BLaER1 (cell line): ENCODE results near the gene PGRMC1.
"Not testable (repeated sequence)": the region's sequence is repeated elsewhere in the genome, so short reads cannot be mapped to it uniquely, and the experiment has no call there.

Experiments used
- H3K27ac ChIP-seq: shearing (Covaris generic); formaldehyde crosslinking; 2 replicates; pipeline ENCODE4 v1.8.1; 2022
- H3K27me3 ChIP-seq: shearing (Covaris generic); formaldehyde crosslinking; 2 replicates; pipeline ENCODE4 v1.8.1; 2022
- H3K36me3 ChIP-seq: shearing (Covaris generic); formaldehyde crosslinking; 2 replicates; pipeline ENCODE4 v1.8.1; 2022
- H3K4me1 ChIP-seq: shearing (Covaris generic); formaldehyde crosslinking; 2 replicates; pipeline ENCODE4 v1.8.1; 2022
- H3K4me2 ChIP-seq: shearing (Covaris generic); formaldehyde crosslinking; 2 replicates; pipeline ENCODE4 v1.8.1; 2022
- H3K4me3 ChIP-seq: shearing (Covaris generic); formaldehyde crosslinking; 2 replicates; pipeline ENCODE4 v1.8.1; 2022
- H3K9ac ChIP-seq: shearing (Covaris generic); formaldehyde crosslinking; 2 replicates; pipeline ENCODE4 v1.8.1; 2022
- H3K9me3 ChIP-seq: shearing (Covaris generic); formaldehyde crosslinking; 2 replicates; pipeline ENCODE4 v1.8.1; 2022
- H4K20me1 ChIP-seq: shearing (Covaris generic); formaldehyde crosslinking; 2 replicates; pipeline ENCODE4 v1.8.1; 2022
- Cebpa-rat ChIP-seq: shearing (Covaris generic); IDR thresholded peaks from 2 replicates; pipeline ENCODE4 v1.8.1; 2022

PGRMC1 gene

DNA sequence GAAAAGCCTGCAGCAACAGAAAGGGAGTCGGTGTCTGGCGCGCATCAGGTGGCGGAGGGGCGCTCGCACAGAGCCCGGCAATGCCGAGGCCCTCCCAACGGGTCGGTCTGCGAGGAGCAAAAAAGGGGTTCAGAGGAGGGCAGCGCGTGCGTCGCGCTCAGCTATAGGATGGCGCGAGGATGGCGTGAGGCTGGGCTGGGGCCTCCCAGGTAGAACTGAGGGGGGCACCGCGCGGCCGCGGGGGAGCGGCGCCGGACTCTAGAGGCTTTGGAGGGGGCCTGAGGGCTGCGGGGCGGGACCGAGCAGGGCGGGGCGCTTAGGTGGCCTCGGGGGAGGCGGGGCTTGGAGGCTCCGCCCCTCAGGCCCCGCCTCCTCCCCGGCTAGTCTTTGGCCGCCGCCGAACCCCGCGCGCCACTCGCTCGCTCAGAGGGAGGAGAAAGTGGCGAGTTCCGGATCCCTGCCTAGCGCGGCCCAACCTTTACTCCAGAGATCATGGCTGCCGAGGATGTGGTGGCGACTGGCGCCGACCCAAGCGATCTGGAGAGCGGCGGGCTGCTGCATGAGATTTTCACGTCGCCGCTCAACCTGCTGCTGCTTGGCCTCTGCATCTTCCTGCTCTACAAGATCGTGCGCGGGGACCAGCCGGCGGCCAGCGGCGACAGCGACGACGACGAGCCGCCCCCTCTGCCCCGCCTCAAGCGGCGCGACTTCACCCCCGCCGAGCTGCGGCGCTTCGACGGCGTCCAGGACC, at the start of gene PGRMC1:
TSS of gene PGRMC1 (plus strand) at position 414 of the 751 bp plus-strand sequence. CDS start at position 493, 79 bp downstream.
- 0 out of 2 replicates have a peak, but pooled peaks cover 8% of the 10 kb centered on the region for H3K36me3 ChIP-seq
- H3K9me3 ChIP-seq: peaks cover 9% of the 10 kb centered on the region; the same call in 1 of the 2 replicates
- no peak for TF ChIP-seq Cebpa-rat
- no peaks in the 10 kb centered on the region for H3K27me3 ChIP-seq
- peaks cover 16% of the 10 kb centered on the region for H3K4me1 ChIP-seq
- peak within 1 kb of the TSS; percentile 85 for H3K9ac ChIP-seq
- H4K20me1 ChIP-seq: peaks cover 15% of the 10 kb centered on the region
- peak within 1 kb of the TSS; percentile 80 for H3K4me3 ChIP-seq
- H3K4me2 ChIP-seq: peak within 1 kb of the TSS; percentile 85
- H3K27ac ChIP-seq: peak within 1 kb of the TSS; percentile 81

DNA sequence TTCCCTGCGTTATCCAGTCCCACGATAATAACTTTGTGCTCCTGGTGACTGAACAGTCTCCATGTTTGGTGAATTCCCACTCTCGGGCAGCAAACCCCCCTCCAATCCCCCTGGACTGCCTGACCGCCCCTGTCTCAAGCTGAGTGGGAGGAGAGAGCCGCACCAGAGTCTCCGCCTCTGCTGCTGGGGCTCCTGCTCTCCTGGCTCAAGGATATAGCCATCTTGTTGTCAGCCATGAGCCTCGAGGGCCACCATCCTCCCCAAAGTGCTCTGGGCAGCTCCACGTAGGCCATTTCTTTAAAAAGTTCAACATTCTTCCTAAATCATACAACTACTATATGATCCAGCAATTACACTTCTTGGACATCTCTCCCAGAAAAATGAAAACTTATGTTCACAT, 49.3 kb upstream of the PGRMC1 start:
- no peak overlapping the region for H3K4me3 ChIP-seq
- no peaks in the 10 kb centered on the region for H3K36me3 ChIP-seq
- no peak overlapping the region for H3K27ac ChIP-seq
- H3K4me1 ChIP-seq: no peaks in the 10 kb centered on the region
- no peaks in the 10 kb centered on the region for H4K20me1 ChIP-seq
- H3K9me3 ChIP-seq: no peaks in the 10 kb centered on the region
- H3K4me2 ChIP-seq: no peak overlapping the region
- H3K9ac ChIP-seq: no peak overlapping the region
- no peak for TF ChIP-seq Cebpa-rat
- H3K27me3 ChIP-seq: no peaks in the 10 kb centered on the region

GRCh38 chrX:119187298-119187697, 48.8 kb upstream of the PGRMC1 start:
- Histone ChIP-seq H3K36me3 (no peaks in the 10 kb centered on the region), H3K4me2 (no peak overlapping the region), H3K9ac (no peak overlapping the region), H4K20me1 (no peaks in the 10 kb centered on the region), H3K4me3 (no peak overlapping the region), H3K27ac (no peak overlapping the region), H3K27me3 (no peaks in the 10 kb centered on the region), H3K9me3 (no peaks in the 10 kb centered on the region), H3K4me1 (no peaks in the 10 kb centered on the region)
- no peak for TF ChIP-seq Cebpa-rat

DNA sequence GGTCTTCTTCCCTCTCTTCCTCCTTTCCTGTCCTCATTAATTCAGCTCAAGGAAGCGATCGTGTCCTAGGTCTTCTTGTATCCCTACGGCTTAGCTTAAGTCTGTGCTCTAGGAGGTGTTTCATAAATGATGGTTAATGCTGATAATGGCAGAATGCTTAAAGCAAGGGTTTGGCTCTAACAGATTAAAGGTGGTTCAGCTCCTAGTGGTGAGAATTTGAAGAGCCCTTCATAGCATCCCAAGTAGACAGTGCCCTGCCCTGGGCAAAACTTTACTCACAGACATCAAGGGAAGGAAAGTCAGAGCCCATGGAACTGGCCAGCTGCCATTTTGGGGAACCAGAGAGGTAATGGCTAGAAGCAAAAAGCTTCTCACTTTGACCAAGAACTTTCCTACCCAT, 47.0 kb upstream of the PGRMC1 start:
- no peak overlapping the region for H3K9ac ChIP-seq
- TF ChIP-seq Cebpa-rat: no peak
- no peak overlapping the region for H3K4me2 ChIP-seq
- no peaks in the 10 kb centered on the region for H4K20me1 ChIP-seq
- H3K4me3 ChIP-seq: no peak overlapping the region
- H3K9me3 ChIP-seq: no peaks in the 10 kb centered on the region
- no peak overlapping the region for H3K27ac ChIP-seq
- H3K27me3 ChIP-seq: no peaks in the 10 kb centered on the region
- H3K4me1 ChIP-seq: no peaks in the 10 kb centered on the region
- no peaks in the 10 kb centered on the region for H3K36me3 ChIP-seq

DNA sequence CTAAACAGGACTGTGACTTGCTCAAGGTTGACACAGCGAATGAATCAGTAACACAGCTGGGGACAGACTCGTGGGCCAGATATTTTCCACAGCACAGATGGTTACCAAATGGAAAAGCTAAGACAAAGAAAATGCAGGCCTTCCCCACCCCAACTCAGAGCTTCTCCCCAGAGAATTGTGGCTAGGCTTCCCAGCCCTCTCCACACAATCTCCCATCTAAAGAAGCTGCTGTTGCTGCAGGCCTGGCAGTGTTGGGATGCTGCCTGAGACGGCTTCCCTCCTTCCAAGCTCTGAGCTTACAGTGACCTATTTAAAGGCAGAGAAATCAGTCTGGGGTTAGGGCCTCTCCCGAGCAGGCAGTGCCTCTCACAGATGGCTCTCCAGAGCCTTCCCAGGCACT, 46.5 kb upstream of the PGRMC1 start:
- Histone ChIP-seq H3K4me1 (no peaks in the 10 kb centered on the region), H3K27ac (no peak overlapping the region)
- no peak for TF ChIP-seq Cebpa-rat

GRCh38 chrX:119190091-119190681, 45.9 kb upstream of the PGRMC1 start:
- H3K27me3 ChIP-seq: no peaks in the 10 kb centered on the region
- no peak overlapping the region for H3K9ac ChIP-seq
- no peaks in the 10 kb centered on the region for H3K36me3 ChIP-seq
- TF ChIP-seq Cebpa-rat: no peak
- H3K4me2 ChIP-seq: no peak overlapping the region
- no peak overlapping the region for H3K4me3 ChIP-seq
- H3K9me3 ChIP-seq: no peaks in the 10 kb centered on the region
- H3K4me1 ChIP-seq: no peaks in the 10 kb centered on the region
- H3K27ac ChIP-seq: no peak overlapping the region
- no peaks in the 10 kb centered on the region for H4K20me1 ChIP-seq

More for the DNA sequence above, 46.5 kb upstream of the PGRMC1 start:
- Histone ChIP-seq H3K36me3 (no peaks in the 10 kb centered on the region), H4K20me1 (no peaks in the 10 kb centered on the region), H3K4me2 (no peak overlapping the region), H3K27me3 (no peaks in the 10 kb centered on the region), H3K9ac (no peak overlapping the region), H3K9me3 (no peaks in the 10 kb centered on the region), H3K4me3 (no peak overlapping the region)

- Histone ChIP-seq H3K27ac (no peak overlapping the region), H3K27me3 (no peaks in the 10 kb centered on the region), H3K36me3 (no peaks in the 10 kb centered on the region), H3K4me2 (no peak overlapping the region), H4K20me1 (no peaks in the 10 kb centered on the region), H3K9ac (no peak overlapping the region), H3K4me1 (no peaks in the 10 kb centered on the region), H3K4me3 (no peak overlapping the region), H3K9me3 (no peaks in the 10 kb centered on the region)
- TF ChIP-seq Cebpa-rat: no peak
Observed at GRCh38 chrX:119190831-119191230, 45.3 kb upstream of the PGRMC1 start.

DNA sequence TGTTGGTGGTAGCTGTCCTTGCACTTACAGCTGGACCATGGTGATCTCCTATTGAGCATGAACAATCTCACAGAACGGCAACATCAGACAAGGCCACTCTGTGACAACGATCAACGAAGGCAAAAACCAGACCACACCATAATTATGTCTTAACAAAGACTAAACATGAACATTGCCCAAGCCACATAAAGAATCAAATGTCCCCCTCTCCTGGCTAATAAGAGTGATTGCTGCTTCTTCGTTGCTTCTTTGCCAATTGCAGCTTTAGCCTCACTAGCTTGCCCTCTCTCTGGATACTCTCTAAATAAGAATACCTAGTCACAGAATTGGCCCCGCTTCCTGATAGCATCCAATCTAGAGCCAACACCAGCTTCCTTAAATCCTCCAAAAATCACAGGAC, 41.5 kb upstream of the PGRMC1 start:
- no peak overlapping the region for H3K4me3 ChIP-seq
- no peak overlapping the region for H3K27ac ChIP-seq
- H3K9ac ChIP-seq: no peak overlapping the region
- H3K4me1 ChIP-seq: no peaks in the 10 kb centered on the region
- H4K20me1 ChIP-seq: no peaks in the 10 kb centered on the region
- no peaks in the 10 kb centered on the region for H3K36me3 ChIP-seq
- no peaks in the 10 kb centered on the region for H3K27me3 ChIP-seq
- H3K9me3 ChIP-seq: no peaks in the 10 kb centered on the region
- no peak overlapping the region for H3K4me2 ChIP-seq
- no peak for TF ChIP-seq Cebpa-rat

- H3K9ac ChIP-seq: no peak overlapping the region
- no peak overlapping the region for H3K4me3 ChIP-seq
- no peaks in the 10 kb centered on the region for H3K9me3 ChIP-seq
- no peak for TF ChIP-seq Cebpa-rat
- H4K20me1 ChIP-seq: no peaks in the 10 kb centered on the region
- peaks cover 4% of the 10 kb centered on the region; the same call in 1 of the 2 replicates for H3K4me1 ChIP-seq
- H3K36me3 ChIP-seq: no peaks in the 10 kb centered on the region
- H3K27ac ChIP-seq: no peak overlapping the region
- H3K4me2 ChIP-seq: no peak overlapping the region
- no peaks in the 10 kb centered on the region for H3K27me3 ChIP-seq
Observed at GRCh38 chrX:119201570-119201969, 34.5 kb upstream of the PGRMC1 start.

DNA sequence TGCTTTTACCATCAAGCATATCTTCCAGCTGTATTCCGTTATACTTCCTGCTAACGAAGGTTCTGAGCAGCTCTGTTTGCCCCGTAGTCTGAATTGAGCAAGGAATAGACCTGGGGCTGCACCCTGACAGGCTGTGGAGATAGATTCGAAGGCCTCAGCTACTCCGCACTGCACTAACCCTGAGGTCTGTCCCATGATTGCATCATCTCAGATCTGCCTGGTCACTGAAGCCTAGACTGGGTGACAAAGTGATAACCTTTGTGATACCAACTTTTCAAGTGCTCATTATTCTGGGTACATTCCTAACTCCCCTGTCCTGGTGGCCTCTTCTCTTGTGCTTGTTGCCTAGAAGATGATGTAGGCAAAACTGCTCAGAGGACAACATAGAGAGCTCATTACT, 29.9 kb upstream of the PGRMC1 start:
- 0 out of 2 replicates have a peak, but pooled peaks have one; percentile 42 for TF ChIP-seq Cebpa-rat

DNA sequence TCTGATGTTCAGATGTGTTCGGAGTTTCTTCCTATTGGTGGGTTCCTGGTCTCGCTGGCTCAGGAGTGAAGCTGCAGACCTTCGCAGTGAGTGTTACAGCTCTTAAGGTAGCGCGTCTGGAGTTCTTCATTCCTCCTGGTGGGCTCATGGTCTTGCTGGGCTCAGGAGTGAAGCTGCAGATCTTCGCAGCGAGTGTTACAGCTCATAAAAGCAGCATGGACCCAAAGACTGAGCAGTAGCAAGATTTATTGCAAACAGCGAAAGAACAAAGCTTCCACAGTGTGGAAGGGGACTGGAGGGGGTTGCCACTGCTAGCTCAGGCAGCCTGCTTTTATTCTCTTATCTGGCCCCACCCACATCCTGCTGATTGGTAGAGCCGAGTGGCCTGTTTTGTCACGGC, 28.6 kb upstream of the PGRMC1 start:
- H3K4me2 ChIP-seq, H3K4me1 ChIP-seq, H3K9ac ChIP-seq, H4K20me1 ChIP-seq, H3K27me3 ChIP-seq, H3K36me3 ChIP-seq, H3K27ac ChIP-seq, H3K4me3 ChIP-seq: not testable (repeated sequence)
- H3K9me3 ChIP-seq: peaks cover 13% of the 10 kb centered on the region

More for the DNA sequence above, 29.9 kb upstream of the PGRMC1 start:
- no peaks in the 10 kb centered on the region for H3K36me3 ChIP-seq
- H3K4me3 ChIP-seq: no peak overlapping the region
- no peak overlapping the region for H3K4me2 ChIP-seq
- H3K9me3 ChIP-seq: peaks cover 13% of the 10 kb centered on the region
- H3K27ac ChIP-seq: no peak overlapping the region
- H4K20me1 ChIP-seq: no peaks in the 10 kb centered on the region
- H3K27me3 ChIP-seq: no peaks in the 10 kb centered on the region
- H3K4me1 ChIP-seq: peaks cover 4% of the 10 kb centered on the region; the same call in 1 of the 2 replicates
- H3K9ac ChIP-seq: no peak overlapping the region
